Adrenal gland (tissue), 12 donors: ENCODE measurements around the gene KLK8. TPM values are rescaled to one million over a fixed set of nuclear protein-coding genes. Genes with fewer than 3 reads are reported as not detected.
"Not testable (repeated sequence)": the region's sequence is repeated elsewhere in the genome, so short reads cannot be mapped to it uniquely, and the experiment has no call there.

Experiments used
- DNase-seq, 7 donors: peaks; one replicate each; pipeline ENCODE4 v3.0.0-alpha.2; 2019 to 2020
- H3K27ac ChIP-seq, 5 donors: fragments of 200-600 bp; sonication (generic) in 4 of 5; 1 replicate in 3 of 5; 2 replicates in 2 of 5; pipeline versions ENCODE4 v1.5.1 to v1.8.0; 2016 to 2020; ENCODE audit warnings: mild to moderate bottlenecking in 1 of 5
- H3K27me3 ChIP-seq: fragments of 200-600 bp; 2 replicates; pipeline ENCODE4 v1.8.0; 2021
- H3K36me3 ChIP-seq, 2 donors: fragments of 200-600 bp; replicated peaks in 1 of 2; 1 replicate in 1 of 2; 2 replicates in 1 of 2; pipeline versions ENCODE4 v1.5.1 to v1.8.0; 2018 to 2022
- H3K4me1 ChIP-seq, 2 donors: fragments of 200-600 bp; replicated peaks in 1 of 2; 1 replicate in 1 of 2; 2 replicates in 1 of 2; pipeline versions ENCODE4 v1.5.1 to v1.8.0; 2018 to 2021
- H3K4me3 ChIP-seq, 4 donors: fragments of 200-600 bp; sonication (generic) in 3 of 4; one replicate each; pipeline ENCODE4 v1.5.1; 2016 to 2018
- H3K9me3 ChIP-seq, 3 donors: fragments of 200-600 bp; sonication (generic) in 1 of 3; replicated peaks in 1 of 3; 1 replicate in 2 of 3; 2 replicates in 1 of 3; pipeline versions ENCODE4 v1.5.1 to v1.8.0; 2016 to 2021
- CTCF ChIP-seq, 6 experiments: fragments of 450-650 bp in 4 of 6; fragments of 200-600 bp in 2 of 6; sonication (generic) in 1 of 6; IDR thresholded peaks; 1 replicate in 5 of 6; 2 replicates in 1 of 6; pipeline versions ENCODE4 v1.5.1 to v1.8.0; 2016 to 2021; ENCODE audit warnings: antibody characterized with exemption in 6 of 6, mild to moderate bottlenecking in 2 of 6, moderate library complexity in 1 of 6
- POLR2A ChIP-seq, 2 donors: fragments of 450-650 bp; IDR thresholded peaks; one replicate each; pipeline ENCODE4 v1.6.1; 2017; ENCODE audit warnings: antibody characterized with exemption in 2 of 2, mild to moderate bottlenecking in 2 of 2, moderate library complexity in 1 of 2
- WGBS, 4 donors: extraction: QIAGEN DNeasy Blood & Tissue Kit in 2 of 4; methylation state at CpG; one replicate each; pipeline versions ENCODE4 v1.1.5 to v1.1.7; 2013 to 2017; 5-methylcytosine and 5-hydroxymethylcytosine counted together
- intact Hi-C, 2 donors: fragments of 100-400 bp; cut with DNase I; formaldehyde crosslinking; loops; one replicate each; pipeline versions ENCODE4 v1.14.1 to v1.15.0; 2022 to 2023
- polyA plus RNA-seq, 3 donors: library from polyadenylated mRNA; stranded (reverse); fragments of 200-250 nt in 2 of 3; fragments of 350-450 nt in 1 of 3; fragmentation: Illumina TruSeq in 1 of 3; extraction: RNeasy Lipid Tissue Mini Kit (QIAGEN cat#74804) in 1 of 3; gene quantifications; one replicate each; pipeline ENCODE4 v1.2.3, GENCODE V29; 2013 to 2014
- total RNA-seq, 9 donors: library from RNA; depleted of rRNA in 4 of 9; stranded (reverse); fragments of >200 nt in 4 of 9; fragments of 120-200 nt in 1 of 9; fragmentation: NEBNext Ultra II Directional in 1 of 9; extraction: Animal tissue kit (Norgen Biotek cat#: 25700) in 1 of 9; gene quantifications; one replicate each; pipeline versions ENCODE4 v1.1.0 to v1.2.4, GENCODE V29; 2013 to 2023
- donor health status: healthy with polysubstance abuse.
- donor health status: Bipolar disorder and iron deficiency.
- donor health status: DM: yes; HTN: yes; CAD: no.
- donor health status: DM: no; HTN: no; CAD: no.
- donor health status: DM: no; HTN: no; CAD: no.
- donor health status: DM: yes; HTN: yes; CAD: no.

The KLK8 gene
- total and polyA plus RNA-seq, 12 donors: 0.34 to 0.80 (median 0.39) TPM; not detected in 9

GRCh38 chr19:50992666-50993035, 8.8 kb downstream of the KLK8 start:
- DNase-seq: no peak
- TF ChIP-seq CTCF (IDR thresholded peaks at IDR 0.05) (no peak), POLR2A (IDR thresholded peaks at IDR 0.05) (no peak)
- no peaks in the 10 kb centered on the region for H3K36me3 ChIP-seq
- no peaks in the 10 kb centered on the region for H3K9me3 ChIP-seq
- H3K4me1 ChIP-seq: no peaks in the 10 kb centered on the region
- H3K4me3 ChIP-seq: no peak overlapping the region
- H3K27ac ChIP-seq: no peak overlapping the region
- no peaks in the 10 kb centered on the region for H3K27me3 ChIP-seq
- intact Hi-C loops: no loop called here
- WGBS, 4 donors: 55 to 65% (median 60%) methylated on average over 2 of the region's 2 CpGs

- WGBS, 4 donors: 82 to 83% (median 82%) methylated on average over 14 of the region's 14 CpGs
- H3K4me1 ChIP-seq, DNase-seq, H3K27ac ChIP-seq, H3K9me3 ChIP-seq, H3K36me3 ChIP-seq, H3K27me3 ChIP-seq, intact Hi-C loops, H3K4me3 ChIP-seq: not testable (repeated sequence)
Observed at GRCh38 chr19:50984416-50984815, 17.0 kb downstream of the KLK8 start.

- intact Hi-C loops: no loop called here
- H3K4me3 ChIP-seq: no peak within 1 kb of the TSS
- DNase-seq: no peak
- no peaks in the 10 kb centered on the region for H3K27me3 ChIP-seq
- no peak within 1 kb of the TSS for H3K27ac ChIP-seq
- no peaks in the 10 kb centered on the region for H3K4me1 ChIP-seq
- no peaks in the 10 kb centered on the region for H3K9me3 ChIP-seq
- 14 to 36% (median 27%) methylated on average over 9 to 28 of the region's 28 CpGs for WGBS, 4 donors
- no peak for TF ChIP-seq CTCF (IDR thresholded peaks at IDR 0.05)
- no peak for TF ChIP-seq POLR2A (IDR thresholded peaks at IDR 0.05)
- H3K36me3 ChIP-seq: no peaks in the 10 kb centered on the region
Observed at GRCh38 chr19:50983625-50984292, 17.6 kb downstream of the KLK8 start, which contains the start of gene KLK7. TSS of gene KLK7 (minus strand) at chr19:50983917. CDS start at chr19:50982399, 1,518 bp downstream.

- intact Hi-C loops: no loop called here
- WGBS, 4 donors: 70 to 86% (median 81%) methylated on average over 2 to 4 of the region's 4 CpGs
- no peak overlapping the region for H3K4me3 ChIP-seq
- H3K27me3 ChIP-seq: peaks cover under 1% of the 10 kb centered on the region
- H3K27ac ChIP-seq: no peak overlapping the region
- H3K9me3 ChIP-seq: no peaks in the 10 kb centered on the region
- H3K4me1 ChIP-seq: no peaks in the 10 kb centered on the region
- H3K36me3 ChIP-seq: no peaks in the 10 kb centered on the region
- no peak for DNase-seq
- no peak for TF ChIP-seq CTCF (IDR thresholded peaks at IDR 0.05)
- TF ChIP-seq POLR2A (IDR thresholded peaks at IDR 0.05): no peak
Observed at GRCh38 chr19:50982186-50982585, 19.2 kb downstream of the KLK8 start.

- intact Hi-C loops: no loop called here
- H3K4me1 ChIP-seq: no peaks in the 10 kb centered on the region
- no peaks in the 10 kb centered on the region for H3K36me3 ChIP-seq
- DNase-seq: no peak
- no peaks in the 10 kb centered on the region for H3K9me3 ChIP-seq
- peaks cover 5% of the 10 kb centered on the region for H3K27me3 ChIP-seq
- TF ChIP-seq POLR2A (IDR thresholded peaks at IDR 0.05) (no peak), CTCF (IDR thresholded peaks at IDR 0.05) (no peak)
- no peak overlapping the region for H3K27ac ChIP-seq
- whole genome bisulfite sequencing, 4 donors: 57 to 86% (median 71%) methylated on average over 11 of the region's 11 CpGs
- no peak overlapping the region for H3K4me3 ChIP-seq
Observed at GRCh38 chr19:50981587-50982146, 19.7 kb downstream of the KLK8 start.
